ENCODE results near the gene ENTPD1. TPM values are rescaled to one million over a fixed set of nuclear protein-coding genes. Genes with fewer than 3 reads are reported as not detected.
"Not testable (repeated sequence)": the region's sequence is repeated elsewhere in the genome, so short reads cannot be mapped to it uniquely, and the experiment has no call there.

The ENTPD1 gene
- polyA plus RNA-seq, 1 donor: 10.4 TPM

DNA sequence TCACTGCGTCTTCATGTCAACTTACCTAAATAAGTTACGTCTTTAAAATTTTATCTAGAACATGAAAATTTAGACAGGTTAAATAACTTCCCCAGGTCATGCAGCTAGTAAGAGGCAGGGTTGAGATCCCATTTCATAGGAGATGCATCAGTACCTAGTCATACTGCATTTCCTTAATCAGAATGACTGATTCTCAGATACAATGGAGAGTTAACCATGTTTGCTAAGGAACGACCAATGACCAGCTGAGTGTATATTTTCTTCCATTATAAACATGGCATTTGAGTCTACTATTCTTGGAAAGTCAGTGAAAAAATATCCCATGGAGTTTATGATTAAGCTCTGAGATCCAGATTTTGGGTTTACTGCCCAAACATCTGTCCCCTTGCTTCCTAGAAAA, 39.6 kb downstream of the ENTPD1 start:
- no peak for DNase-seq

DNA sequence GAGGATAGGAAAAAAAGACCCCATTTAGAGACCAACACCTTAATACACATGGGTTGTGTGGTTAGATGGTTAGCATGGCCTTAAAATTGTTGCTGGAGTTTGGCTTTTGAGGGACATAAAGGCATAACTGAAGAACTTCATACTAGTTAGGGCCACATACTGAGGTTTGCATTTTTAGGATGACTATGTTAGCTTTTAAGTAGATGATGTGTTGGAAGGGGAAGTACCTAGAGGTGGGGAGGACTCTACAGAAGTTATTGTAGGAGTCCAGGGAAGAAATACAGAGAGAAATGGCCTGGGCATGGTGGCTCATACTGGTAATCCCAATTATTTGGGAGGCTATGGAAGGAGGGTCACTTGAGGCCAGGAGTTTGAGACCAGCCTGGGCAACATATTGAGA, 40.5 kb downstream of the ENTPD1 start:
- DNase-seq: no peak

DNA sequence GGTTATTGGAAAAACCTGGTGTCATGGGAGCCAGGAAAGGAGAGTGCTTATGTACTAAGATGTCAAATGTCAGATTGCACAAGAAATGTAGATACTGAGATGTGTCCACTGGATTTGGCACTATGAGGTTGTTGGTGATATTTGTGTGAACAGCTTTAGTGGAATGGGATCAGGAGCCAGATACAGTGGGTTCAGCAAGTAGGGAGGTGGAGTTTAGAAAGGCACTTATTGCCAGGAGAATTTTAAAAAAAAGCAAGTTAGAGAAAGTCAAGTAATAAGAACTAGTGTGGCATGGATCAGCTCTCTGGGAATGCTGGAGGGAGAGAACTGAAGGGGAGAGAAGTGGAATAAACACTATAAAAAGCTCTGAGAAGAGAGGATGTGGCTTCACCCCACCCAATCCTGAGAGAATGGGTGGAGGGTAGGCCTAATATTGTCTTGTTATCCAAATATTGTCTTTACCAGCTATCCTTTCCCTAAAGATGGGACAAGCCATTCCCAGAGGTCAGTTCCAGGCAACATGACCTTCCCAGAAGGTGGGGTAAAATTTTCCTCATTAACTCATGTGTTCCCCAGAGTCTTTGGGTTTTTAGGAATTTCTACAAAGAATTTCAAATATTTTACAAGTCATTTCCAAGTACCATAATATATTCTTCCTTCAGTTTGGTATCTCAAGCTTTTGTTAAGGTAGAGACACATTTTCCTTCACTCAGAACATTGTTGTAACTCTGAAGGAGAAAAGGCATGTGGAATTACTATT, 42.3 kb downstream of the ENTPD1 start:
- no peak for DNase-seq

DNA sequence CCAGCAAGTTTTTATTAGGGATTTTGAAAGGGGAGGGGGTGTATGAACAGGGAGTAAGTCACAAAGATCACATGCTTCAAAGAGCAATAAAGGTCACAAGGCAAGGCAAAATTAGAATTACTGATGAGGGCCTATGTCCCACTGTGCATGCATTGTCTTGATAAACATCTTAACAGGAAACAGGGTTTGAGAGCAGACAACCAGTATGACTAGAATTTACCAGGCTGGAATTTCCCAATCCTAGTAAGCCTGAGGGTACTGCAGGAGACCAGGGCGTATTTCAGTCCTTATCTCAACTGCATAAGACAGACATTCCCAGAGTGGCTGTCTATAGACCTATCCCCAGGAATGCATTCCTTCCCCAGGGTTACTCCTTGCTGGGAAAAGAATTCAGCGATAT, 44.3 kb downstream of the ENTPD1 start:
- not testable (repeated sequence) for DNase-seq

DNA sequence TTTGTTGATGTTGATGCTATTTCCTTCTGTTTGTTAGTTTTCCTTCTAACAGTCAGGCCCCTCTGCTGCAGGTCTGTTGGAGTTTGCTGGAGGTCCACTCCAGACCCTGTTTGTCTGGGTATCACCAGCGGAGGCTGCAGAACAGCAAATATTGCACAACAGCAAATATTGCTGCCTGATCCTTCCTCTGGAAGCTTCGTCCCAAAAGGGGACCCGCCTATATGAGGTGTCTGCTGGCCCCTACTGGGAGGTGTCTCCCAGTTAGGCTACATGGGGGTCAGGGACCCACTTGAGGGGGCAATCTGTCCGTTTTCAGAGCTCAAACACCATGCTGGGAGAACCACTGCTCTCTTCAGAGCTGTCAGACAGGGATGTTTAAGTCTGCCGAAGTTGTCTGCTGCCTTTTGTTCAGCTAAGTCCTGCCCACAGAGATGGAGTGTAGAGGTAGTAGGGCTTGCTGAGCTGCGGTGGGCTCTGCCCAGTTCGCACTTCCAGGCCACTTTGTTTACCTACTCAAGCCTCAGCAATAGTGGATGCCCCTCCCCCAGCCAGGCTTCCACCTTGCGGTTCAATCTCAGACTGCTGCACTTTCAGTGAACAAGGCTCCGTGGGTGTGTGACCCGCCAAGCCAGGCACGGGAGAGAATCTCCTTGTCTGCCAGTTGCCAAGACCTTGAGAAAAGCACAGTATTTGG, 50.9 kb downstream of the ENTPD1 start:
- not testable (repeated sequence) for DNase-seq

DNA sequence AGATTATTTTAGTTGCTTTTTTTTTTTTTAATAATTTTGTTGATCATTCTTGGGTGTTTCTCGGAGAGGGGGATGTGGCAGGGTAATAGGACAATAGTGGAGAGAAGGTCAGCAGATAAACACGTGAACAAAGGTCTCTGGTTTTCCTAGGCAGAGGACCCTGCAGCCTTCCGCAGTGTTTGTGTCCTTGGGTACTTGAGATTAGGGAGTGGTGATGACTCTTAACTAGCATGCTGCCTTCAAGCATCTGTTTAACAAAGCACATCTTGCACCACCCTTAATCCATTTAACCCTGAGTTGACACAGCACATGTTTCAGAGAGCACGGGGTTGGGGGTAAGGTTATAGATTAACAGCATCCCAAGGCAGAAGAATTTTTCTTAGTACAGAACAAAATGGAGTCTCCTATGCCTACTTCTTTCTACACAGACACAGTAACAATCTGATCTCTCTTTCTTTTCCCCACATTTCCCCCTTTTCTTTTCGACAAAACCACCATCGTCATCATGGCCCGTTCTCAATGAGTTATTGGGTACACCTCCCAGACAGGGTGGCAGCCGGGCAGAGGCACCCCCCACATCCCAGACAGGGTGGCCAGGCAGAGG, 52.8 kb downstream of the ENTPD1 start:
- not testable (repeated sequence) for DNase-seq

DNA sequence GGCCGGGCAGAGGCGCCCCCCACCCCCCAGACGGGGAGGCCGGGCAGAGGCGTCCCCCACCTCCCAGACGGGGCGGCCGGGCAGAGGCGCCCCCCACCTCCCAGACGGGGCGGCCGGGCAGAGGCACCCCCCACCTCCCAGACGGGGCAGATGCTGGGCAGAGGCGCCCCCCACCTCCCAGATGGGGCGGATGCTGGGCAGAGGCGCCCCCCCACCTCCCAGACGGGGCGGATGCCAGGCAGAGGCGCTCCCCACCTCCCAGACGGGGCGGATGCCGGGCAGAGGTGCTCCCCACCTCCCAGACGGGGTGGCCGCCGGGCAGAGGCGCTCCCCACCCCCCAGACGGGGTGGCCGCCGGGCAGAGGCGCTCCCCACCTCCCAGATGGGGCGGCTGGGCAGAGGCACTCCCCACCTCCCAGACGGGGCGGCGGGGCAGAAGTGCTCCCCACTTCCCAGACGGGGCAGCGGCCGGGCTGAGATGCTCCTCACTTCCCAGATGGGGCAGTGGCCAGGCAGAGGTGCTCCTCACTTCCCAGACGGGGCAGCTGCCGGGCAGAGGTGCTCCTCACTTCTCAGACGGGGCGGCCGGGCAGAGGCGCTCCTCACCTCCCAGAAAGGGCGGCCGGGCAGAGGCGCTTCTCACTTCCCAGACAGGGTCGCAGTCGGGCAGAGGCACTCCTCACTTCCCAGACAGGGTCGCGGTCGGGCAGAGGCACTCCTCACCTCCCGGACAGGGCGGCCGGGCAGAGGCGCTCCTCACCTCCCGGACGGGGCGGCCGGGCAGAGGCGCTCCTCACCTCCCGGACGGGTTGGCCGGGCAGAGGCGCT, 53.6 kb downstream of the ENTPD1 start:
- no peak for DNase-seq

DNA sequence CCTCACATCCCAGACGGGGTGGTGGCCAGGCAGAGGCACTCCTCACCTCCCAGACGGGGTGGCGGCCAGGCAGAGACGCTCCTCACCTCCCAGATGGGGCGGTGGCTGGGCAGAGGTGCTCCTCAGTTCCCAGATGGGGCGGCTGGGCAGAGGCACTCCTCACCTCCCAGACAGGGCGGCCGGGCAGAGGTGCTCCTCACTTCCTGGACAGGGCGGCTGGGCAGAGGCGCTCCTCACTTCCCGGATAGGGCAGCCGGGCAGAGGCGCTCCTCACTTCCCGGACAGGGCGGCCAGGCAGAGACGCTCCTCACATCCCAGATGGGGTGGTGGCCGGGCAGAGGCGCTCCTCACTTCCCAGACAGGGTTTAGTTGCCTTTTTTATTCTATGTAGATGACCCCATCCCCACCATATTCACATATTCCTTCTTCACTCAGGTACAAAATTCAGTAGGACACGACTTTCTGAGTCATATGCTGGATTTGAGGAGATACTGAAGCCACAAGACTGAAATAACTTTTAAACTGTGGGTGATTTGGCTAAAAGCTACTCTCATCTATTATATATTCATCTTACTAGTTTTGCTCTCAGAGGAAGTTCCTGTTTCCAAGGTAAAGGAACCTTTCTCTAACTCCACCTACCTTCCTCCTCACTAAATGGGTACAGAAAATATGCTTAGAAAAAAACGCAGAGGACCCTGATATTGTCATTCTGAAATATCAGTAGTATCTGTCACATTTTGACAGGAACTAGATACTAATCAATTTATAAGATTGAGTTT, 54.4 kb downstream of the ENTPD1 start:
- DNase-seq: no peak

DNA sequence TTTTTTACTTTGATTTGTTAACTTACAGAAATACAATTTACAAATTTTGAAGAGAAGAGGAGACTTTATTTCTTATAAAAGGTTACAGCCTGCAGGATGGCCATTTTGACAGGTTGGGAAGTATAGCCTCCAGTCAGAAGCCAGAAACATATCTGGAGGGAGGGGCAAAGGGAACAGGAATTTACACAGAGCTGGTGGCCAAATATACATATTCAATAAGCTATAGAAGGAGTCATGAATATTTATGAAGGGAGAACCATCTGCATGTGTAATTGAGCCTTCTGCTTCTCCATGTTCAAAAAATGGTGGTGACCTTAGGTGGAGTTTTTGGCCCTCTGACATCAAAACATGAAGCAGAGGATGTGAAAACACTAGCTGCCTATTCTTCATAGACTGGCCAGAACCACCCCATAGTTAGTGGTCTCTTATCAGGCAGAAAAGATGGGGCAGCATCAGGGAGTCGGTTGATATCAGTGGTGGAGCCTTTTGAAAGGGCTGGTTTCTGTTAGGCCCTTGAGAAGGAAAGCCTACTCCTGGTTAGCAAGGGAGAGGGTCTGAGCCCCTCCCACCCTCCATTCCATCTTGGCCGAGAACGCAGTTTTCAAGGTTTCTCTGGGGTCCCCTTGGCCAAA, 57.2 kb downstream of the ENTPD1 start:
- no peak for DNase-seq

DNA sequence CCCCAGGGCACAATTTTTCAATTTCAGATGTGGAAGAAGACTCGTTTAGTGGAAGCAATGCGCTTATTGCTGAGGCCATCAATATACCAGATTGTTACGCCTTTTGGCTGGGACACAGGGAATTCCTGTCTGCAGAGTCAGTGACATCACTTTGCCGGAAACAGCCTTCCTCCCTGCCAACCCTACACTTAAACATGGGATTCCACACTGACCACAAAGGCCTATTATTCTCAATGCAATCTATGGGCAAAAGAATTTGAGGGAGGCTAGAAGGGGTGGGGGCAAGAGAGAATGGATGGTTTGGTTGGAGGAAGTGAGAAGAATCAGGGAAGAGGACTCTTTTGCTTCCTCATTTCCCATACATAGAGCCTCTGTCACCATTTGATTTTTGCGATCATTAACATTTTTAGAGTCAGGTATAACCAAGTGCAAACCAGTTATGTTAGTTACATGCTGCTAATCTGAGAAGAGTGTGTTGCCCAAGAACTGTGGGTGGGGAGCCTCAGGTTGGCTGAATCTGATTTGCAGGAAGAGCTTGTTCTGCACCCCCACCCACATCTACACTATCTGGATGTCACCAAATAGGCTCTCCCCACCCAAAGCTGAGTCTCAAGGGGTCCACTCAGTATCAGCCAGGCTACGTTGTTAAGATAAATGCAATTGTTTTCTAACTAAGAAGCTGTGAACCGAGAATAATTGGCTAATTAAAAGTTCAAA, 58.2 kb downstream of the ENTPD1 start:
- peak; percentile 26 for DNase-seq

DNA sequence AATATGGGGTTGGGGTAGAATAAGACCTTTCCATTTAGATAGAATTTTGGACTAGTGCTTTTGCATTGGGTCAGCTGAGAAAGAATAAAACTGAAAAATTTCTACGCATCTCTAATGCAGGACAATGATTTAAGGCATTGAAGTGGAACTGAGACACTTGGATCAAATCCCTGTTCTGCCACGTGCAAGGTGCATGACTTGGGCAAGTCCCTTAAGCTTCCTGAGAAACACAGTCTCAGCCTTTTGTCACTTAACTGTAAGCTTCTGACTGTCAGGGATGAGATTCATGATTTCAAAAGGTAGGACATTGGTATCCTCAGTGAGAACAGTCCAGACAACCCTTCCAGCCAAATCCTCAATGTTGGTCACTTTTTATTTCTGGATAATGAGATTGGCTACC, 59.2 kb downstream of the ENTPD1 start:
- DNase-seq: no peak

DNA sequence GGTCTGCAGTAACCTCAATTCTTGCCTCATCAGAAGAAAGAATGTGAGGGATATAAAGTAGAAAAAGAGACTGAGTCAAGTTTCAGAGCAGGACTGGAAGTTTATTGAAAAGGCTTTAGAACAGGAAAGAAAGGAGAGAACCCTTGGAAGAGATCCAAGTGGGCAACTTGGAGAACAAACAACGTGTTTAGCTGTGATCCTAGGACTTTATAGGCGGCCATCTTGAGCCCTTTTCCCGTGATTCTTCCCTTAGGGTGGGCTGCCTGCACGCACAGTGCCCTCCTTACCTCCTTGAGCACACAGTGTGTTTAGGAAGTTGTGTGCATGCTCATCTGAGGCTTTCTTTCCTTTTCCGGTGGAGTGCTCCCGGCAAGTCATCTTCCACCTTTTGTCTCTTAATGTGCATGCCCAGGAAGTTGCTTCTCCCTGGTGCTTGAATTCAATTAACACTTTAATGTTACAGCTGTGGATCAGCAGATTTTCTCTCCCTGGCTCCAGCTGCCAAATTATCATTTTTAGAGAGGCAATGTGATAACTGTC, 59.8 kb downstream of the ENTPD1 start:
- DNase-seq: no peak

DNA sequence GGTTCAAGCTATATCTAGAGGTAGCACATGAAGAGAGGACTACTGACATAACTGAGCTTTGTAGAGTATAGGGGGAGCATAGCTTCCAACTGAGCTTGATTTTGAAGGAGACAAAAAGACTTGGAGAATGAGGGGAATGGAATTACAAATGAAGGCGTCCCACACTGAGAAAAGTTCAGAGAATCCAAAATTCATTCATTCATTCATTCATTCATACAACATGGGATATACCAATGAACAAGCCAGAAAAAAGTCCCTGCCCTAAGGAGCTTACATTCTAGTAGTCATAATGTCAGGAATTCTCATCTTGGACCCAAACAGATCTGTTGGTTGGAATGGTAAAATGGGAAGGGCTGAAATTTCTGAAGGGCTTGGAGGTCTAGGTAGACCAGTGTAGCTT, 62.0 kb downstream of the ENTPD1 start:
- no peak for DNase-seq

DNA sequence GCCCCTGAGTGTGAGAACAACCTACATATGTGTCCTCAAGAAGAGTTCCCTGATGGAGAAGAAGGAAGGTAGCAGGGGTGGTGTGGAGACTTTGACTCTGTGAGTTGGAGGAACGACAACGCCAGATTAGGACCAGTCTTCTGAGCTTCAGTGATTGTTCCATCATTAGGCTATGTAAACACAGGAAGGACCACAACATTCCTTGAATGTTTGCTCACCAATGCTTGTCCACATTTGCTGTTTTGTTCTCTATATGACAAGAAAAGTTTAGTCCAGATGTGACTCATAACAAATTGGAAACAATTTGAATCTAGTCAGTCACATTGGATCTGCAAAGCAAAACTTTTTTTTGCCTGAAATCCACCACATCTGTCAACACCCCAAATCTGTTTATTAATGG, 62.7 kb downstream of the ENTPD1 start:
- no peak for DNase-seq

DNA sequence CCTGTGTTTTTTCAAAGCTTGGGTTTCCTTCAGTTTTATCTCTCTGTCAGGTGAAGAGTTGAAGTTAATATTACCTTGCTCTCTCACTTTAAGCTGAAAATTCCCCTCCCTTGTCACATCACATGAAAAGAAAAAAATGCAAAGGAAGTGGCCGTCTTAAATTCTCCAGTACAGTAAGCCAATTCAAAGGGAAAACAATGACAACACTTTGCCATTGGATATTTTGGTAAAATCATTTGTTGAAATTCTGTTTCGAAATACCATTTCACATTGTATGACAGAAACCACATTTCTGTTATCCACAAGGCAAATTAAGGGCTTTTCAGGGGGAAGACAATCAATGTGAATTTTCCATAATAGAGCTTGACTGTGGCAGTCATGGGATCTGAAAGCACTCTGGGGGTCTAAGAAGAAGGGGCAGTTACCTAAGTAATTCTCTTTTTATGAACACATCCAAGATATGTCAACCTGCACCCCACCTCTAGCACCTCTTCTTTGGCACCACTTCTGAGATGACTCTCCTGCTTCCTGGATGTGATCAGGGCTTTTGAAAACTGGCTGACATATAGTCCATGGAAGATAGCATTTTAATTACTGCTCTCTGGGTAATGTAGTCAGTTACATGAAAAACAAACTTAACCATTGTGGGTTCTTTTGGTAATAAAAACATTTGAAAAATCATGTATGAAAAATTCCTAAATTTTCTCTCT, 63.8 kb downstream of the ENTPD1 start:
- no peak for DNase-seq

DNA sequence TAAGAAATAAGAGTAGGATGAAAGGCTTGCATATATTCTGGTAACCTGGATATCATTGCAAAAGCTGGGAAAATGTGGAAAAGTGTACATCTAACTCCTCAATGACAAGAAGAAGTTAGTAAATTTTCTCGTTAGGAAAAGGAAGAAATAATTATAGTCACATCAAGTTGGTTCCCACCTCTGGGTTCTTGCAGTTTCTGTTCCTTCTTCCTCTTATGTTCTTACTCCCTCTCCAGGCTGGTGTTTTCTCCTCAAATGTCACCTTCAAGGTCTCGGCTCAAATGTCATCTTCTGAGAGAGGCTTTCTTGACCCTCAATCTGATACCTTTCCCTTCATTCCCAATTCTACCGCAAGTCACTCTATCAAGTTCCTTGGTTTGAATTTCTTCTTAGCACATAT, 64.4 kb downstream of the ENTPD1 start:
- no peak for DNase-seq

DNA sequence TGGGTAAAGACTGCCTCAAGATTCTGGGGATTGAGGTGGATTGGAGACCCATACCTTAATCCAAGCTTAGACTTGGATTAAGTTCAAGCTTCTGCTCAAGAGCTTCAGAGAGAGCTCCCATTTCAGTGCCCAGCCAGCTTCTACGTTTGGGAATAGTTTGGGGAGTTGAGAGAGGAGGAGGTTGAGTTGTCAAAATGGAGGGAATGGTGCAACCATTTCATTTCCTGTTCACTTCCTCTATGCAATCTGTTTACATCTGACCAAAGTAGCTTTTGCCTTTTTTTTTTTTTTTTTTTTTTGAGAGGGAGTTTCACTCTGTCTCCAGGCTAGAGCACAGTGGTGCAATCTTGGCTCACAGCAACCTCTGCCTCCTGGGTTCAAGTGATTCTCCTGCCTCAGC, 65.8 kb downstream of the ENTPD1 start:
- no peak for DNase-seq

DNA sequence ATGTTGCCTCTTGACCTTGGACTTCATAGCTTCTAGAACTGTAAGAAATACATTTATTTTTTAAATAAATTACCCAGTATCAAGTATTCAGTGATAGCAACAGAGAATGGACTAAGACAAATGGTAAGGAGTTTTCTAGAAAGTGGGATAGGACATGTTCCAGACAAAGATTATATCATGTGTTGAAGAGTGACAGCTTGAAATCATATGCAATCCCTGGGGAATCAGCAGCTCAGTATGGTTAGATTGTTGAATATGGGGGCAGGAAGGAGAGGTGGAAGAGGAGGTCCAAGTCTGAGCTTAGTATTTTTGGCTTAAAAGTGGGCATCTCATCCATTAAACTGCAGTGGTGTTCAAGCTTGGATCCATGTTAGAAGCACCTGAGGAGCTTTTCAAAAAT, 74.1 kb downstream of the ENTPD1 start:
- no peak for DNase-seq

DNA sequence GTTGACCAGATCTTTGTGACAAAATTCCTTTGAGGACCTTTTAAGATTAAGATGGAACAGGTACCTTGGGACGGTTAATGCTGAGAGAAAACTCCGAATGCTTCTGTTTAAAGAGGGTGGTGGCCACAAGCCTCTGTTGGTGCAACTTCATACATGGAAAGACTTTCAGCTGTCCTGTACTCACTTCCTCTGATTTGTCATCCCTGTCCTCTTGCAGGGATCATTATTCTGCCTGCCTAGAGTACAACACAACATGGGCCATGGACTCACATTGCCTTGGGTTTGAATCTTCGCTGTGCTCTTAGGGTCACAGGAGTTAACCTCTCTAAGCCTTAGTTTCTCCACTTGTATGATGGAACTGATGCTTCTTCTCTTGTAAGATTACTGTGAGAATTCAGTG, 75.1 kb downstream of the ENTPD1 start:
- DNase-seq: no peak

DNA sequence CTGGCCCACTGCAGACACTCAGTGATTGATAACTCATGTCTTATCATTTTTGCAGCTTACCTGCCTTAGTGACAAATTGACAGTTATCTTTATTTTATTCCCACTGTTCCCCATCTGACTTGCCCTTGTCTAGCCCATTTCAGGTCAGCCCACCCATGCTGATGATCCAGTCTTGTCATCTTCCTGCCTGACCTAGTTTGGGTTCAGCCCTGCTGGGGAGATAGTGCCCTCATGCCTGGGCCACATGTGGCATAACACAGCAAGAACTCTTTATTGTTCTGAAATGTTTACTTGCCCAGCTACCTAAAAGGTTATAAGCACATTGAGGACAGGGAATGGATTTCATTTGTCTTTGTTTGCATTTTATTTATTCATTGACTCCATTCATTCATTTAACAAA, 75.6 kb downstream of the ENTPD1 start:
- no peak for DNase-seq

All from hindlimb muscle (tissue), 1 donor.